Epithelial cell of proximal tubule (primary cell): ENCODE results near the gene STOML1. TPM values are rescaled to one million over a fixed set of nuclear protein-coding genes. Genes with fewer than 3 reads are reported as not detected.

Source experiments
- DNase-seq: peaks from one replicate; pipeline ENCODE4 v3.0.0-alpha.2; 2011; ENCODE audit warnings: low read depth
- H3K4me3 ChIP-seq: 2 replicates; pipeline ENCODE4 v1.5.1; 2011; ENCODE audit warnings: low read depth, mild to moderate bottlenecking, low read length
- CTCF ChIP-seq: conservative IDR thresholded peaks from 2 replicates; pipeline ENCODE4 v1.5.1; 2012; ENCODE audit warnings: low read depth, mild to moderate bottlenecking, low read length
- total RNA-seq: library from RNA; depleted of rRNA; stranded (reverse); fragments of >200 nt; gene quantifications from 2 replicates; pipeline ENCODE4 v1.2.3, GENCODE V29; 2015

Gene STOML1
- total RNA-seq, 1 donor from 2014 or later, result 13.5 TPM

- TF ChIP-seq CTCF, result no peak
These were observed 4.8 kb downstream of the STOML1 start for GRCh38 chr15:73987250-73987649.

GRCh38 chr15:73986776-73987056 is 5.4 kb downstream of the STOML1 start:
- no peak for DNase-seq

More at GRCh38 chr15:73987250-73987649, 4.8 kb downstream of the STOML1 start:
- no peak overlapping the region for H3K4me3 ChIP-seq
- no peak for DNase-seq

GRCh38 chr15:73986055-73986775 is 5.9 kb downstream of the STOML1 start:
- no peak overlapping the region for H3K4me3 ChIP-seq
- no peak for TF ChIP-seq CTCF
- no peak for DNase-seq

More at GRCh38 chr15:73986776-73987056, 5.4 kb downstream of the STOML1 start:
- H3K4me3 ChIP-seq, result no peak overlapping the region
- peak; percentile 6 for TF ChIP-seq CTCF

- H3K4me3 ChIP-seq, result no peak overlapping the region
- DNase-seq, result no peak
- no peak for TF ChIP-seq CTCF
These were observed 6.8 kb downstream of the STOML1 start for GRCh38 chr15:73985101-73985873.

- TF ChIP-seq CTCF, result no peak
- no peak for DNase-seq
- no peak overlapping the region for H3K4me3 ChIP-seq
These were observed 7.7 kb downstream of the STOML1 start for GRCh38 chr15:73984208-73984979.

GRCh38 chr15:73983773-73984172 is 8.3 kb downstream of the STOML1 start:
- no peak for TF ChIP-seq CTCF
- no peak for DNase-seq
- H3K4me3 ChIP-seq, result no peak overlapping the region
